Endothelial cell of umbilical vein (primary cell): ENCODE results near the gene RENBP. TPM values are rescaled to one million over a fixed set of nuclear protein-coding genes. Genes with fewer than 3 reads are reported as not detected.
A peak's percentile ranks its signal among the peaks of the same experiment; 100 is the strongest.

Source experiments
- BruUV-seq: library from RNA; stranded (reverse); fragments of 400-500 nt; replicated peaks from 2 replicates; lab custom pipeline; 2021; lab: Mats Ljungman, UMichigan
- CTCF ChIA-PET: fragments of 300-600, 350-600 bp; sonication (Branson Sonifier 250); formaldehyde crosslinking; loops from one replicate; lab custom pipeline; 2021; ENCODE audit warnings: antibody characterized with exemption, inconsistent platforms; lab: Charles Lee
- POLR2A ChIA-PET: fragments of 300-600, 350-600 bp; sonication (Branson Sonifier 250); formaldehyde crosslinking; loops from one replicate; lab custom pipeline; 2021; ENCODE audit warnings: antibody characterized with exemption, inconsistent platforms; lab: Charles Lee
- DNase-seq: peaks from one replicate; pipeline ENCODE4 v3.0.0-alpha.2; 2011; ENCODE audit warnings: low read depth, low spot score
- FAIRE-seq: peaks from 2 replicates; lab custom pipeline; 2011; peaks lifted over from hg19 to GRCh38; lab: Jason Lieb, UNC
- H2AFZ ChIP-seq: 2 replicates; pipeline ENCODE4 v1.6.0; 2012; ENCODE audit warnings: low read depth, low read length, control low read depth, inconsistent platforms
- H3K27ac ChIP-seq: 2 replicates; pipeline ENCODE4 v1.5.1; 2011; ENCODE audit warnings: low read depth, mild to moderate bottlenecking, control low read depth, low read length, moderate library complexity; ENCODE audit not compliant: insufficient read depth
- H3K27me3 ChIP-seq, 2 experiments: 2 replicates each; pipeline versions ENCODE4 v1.6.0 to v1.6.1; 2011; ENCODE audit warnings: low read length in 2 of 2, mixed read lengths in 1 of 2; ENCODE audit not compliant: control insufficient read depth in 2 of 2, insufficient read depth in 2 of 2
- H3K36me3 ChIP-seq, 2 experiments: 2 replicates in 1 of 2; 3 replicates in 1 of 2; pipeline ENCODE4 v1.5.1; 2011; ENCODE audit warnings: low read length in 2 of 2, mild to moderate bottlenecking in 1 of 2, moderate library complexity in 1 of 2; ENCODE audit not compliant: control insufficient read depth in 2 of 2, insufficient read depth in 2 of 2; ENCODE audit errors: extremely low read depth in 1 of 2
- H3K4me1 ChIP-seq: 3 replicates; pipeline ENCODE4 v1.5.1; 2011; ENCODE audit warnings: mild to moderate bottlenecking, low read length; ENCODE audit not compliant: control insufficient read depth, insufficient read depth; ENCODE audit errors: extremely low read depth
- H3K4me2 ChIP-seq: 2 replicates; pipeline ENCODE4 v1.6.1; 2011; ENCODE audit warnings: low read length, control low read depth, mixed read lengths; ENCODE audit not compliant: insufficient read depth
- H3K4me3 ChIP-seq, 3 experiments: fragments of 200-600 bp in 1 of 3; sonication (generic), shearing (Covaris generic) in 1 of 3; replicated peaks in 1 of 3; 2 replicates each; pipeline ENCODE4 v1.5.1; 2011 to 2016; ENCODE audit warnings: control low read depth in 3 of 3, low read length in 3 of 3, mild to moderate bottlenecking in 2 of 3, inconsistent platforms in 1 of 3, low read depth in 1 of 3, moderate library complexity in 1 of 3; ENCODE audit not compliant: insufficient read depth in 1 of 3
- H3K79me2 ChIP-seq: 2 replicates; pipeline ENCODE4 v1.6.0; 2012; ENCODE audit warnings: low read length, inconsistent platforms; ENCODE audit not compliant: control insufficient read depth, insufficient read depth
- H3K9ac ChIP-seq: replicated peaks from 2 replicates; pipeline ENCODE3; 2011; ENCODE audit warnings: low read length, control low read depth; ENCODE audit not compliant: insufficient read depth; ENCODE audit errors: extremely low read depth
- H3K9me1 ChIP-seq: replicated peaks from 3 replicates; pipeline ENCODE4 v1.6.0; 2011; ENCODE audit warnings: mild to moderate bottlenecking, low read length; ENCODE audit not compliant: control insufficient read depth, insufficient read depth; ENCODE audit errors: extremely low read depth
- H3K9me3 ChIP-seq: replicated peaks from 2 replicates; pipeline ENCODE4 v1.5.1; 2012; ENCODE audit warnings: low read length, inconsistent platforms; ENCODE audit not compliant: control insufficient read depth, insufficient read depth
- H4K20me1 ChIP-seq: replicated peaks from 2 replicates; pipeline ENCODE3; 2011; ENCODE audit warnings: mild to moderate bottlenecking, low read length; ENCODE audit not compliant: control insufficient read depth, insufficient read depth; ENCODE audit errors: extremely low read depth
- EZH2 ChIP-seq: IDR thresholded peaks from 2 replicates; pipeline ENCODE4 v1.6.1; 2012; ENCODE audit warnings: borderline replicate concordance, low read depth, mild to moderate bottlenecking, moderate library complexity, low read length, inconsistent platforms; ENCODE audit not compliant: severe bottlenecking
- FOS ChIP-seq: IDR thresholded peaks from 2 replicates; pipeline ENCODE4 v1.6.1; 2011; ENCODE audit warnings: mild to moderate bottlenecking, low read length, moderate library complexity, borderline replicate concordance; ENCODE audit not compliant: insufficient read depth
- GATA2 ChIP-seq: IDR thresholded peaks from 2 replicates; pipeline ENCODE4 v1.7.0; 2011; ENCODE audit warnings: low read depth, mild to moderate bottlenecking, moderate library complexity, mixed read lengths, low read length; ENCODE audit not compliant: insufficient read length, insufficient read depth
- JUN ChIP-seq: IDR thresholded peaks from 2 replicates; pipeline ENCODE4 v1.6.1; 2011; ENCODE audit warnings: borderline replicate concordance, low read depth; ENCODE audit not compliant: insufficient read length, insufficient read depth
- MYC ChIP-seq: IDR thresholded peaks from one replicate; pipeline ENCODE4 v1.6.1; 2011; ENCODE audit warnings: mild to moderate bottlenecking, low read depth, low read length
- POLR2A ChIP-seq: IDR thresholded peaks from 2 replicates; pipeline ENCODE4 v1.6.1; 2012; ENCODE audit warnings: low read depth, mild to moderate bottlenecking, control low read depth, low read length
- POLR2AphosphoS5 ChIP-seq: IDR thresholded peaks from 2 replicates; pipeline ENCODE4 v1.6.1; 2012; ENCODE audit warnings: low read depth, mild to moderate bottlenecking, control low read depth, low read length, moderate library complexity; ENCODE audit not compliant: insufficient read depth
- dilution Hi-C: fragments of 300-500 bp; cut with MboI; formaldehyde crosslinking; loops from one replicate; pipeline ENCODE4 v1.15.0; 2019; ENCODE audit warnings: low sequenced_read_pairs; ENCODE audit not compliant: extremely low pct_ligation_motif_present
- intact Hi-C: fragments of 100-400 bp; cut with micrococcal nuclease; formaldehyde crosslinking; loops from one replicate; pipeline ENCODE4 v1.10.0; 2022
- polyA plus RNA-seq, 4 experiments: library from polyadenylated mRNA; depleted of rRNA in 3 of 4; stranded (reverse) in 3 of 4; unstranded in 1 of 4; fragments of >200 nt; gene quantifications; 2 replicates each; pipeline versions ENCODE4 v1.2.1 to v1.2.3, GENCODE V29; 2011 to 2012; ENCODE audit warnings: missing spikeins in 1 of 4
- total RNA-seq: library from RNA; stranded (reverse); gene quantifications from 2 replicates; pipeline ENCODE4 v1.2.3, GENCODE V29; 2021
- TF ChIP-seq, protein P1 (sequence below): IDR thresholded peaks from 2 replicates; pipeline ENCODE4 v1.6.1; 2011; ENCODE audit not compliant: insufficient read depth, insufficient read length
- TF ChIP-seq, protein P2 (sequence below), 2 donors: IDR thresholded peaks; 1 replicate in 1 of 2; 2 replicates in 1 of 2; pipeline ENCODE4 v1.5.1; 2011; ENCODE audit warnings: low read length in 2 of 2, mild to moderate bottlenecking in 2 of 2, moderate library complexity in 2 of 2, control low read depth in 1 of 2, inconsistent platforms in 1 of 2, low read depth in 1 of 2; ENCODE audit not compliant: insufficient read depth in 1 of 2; ENCODE audit errors: extremely low read depth in 1 of 2

RENBP gene
- total and polyA plus RNA-seq, 2 donors (not counting 3 experiments of a cell fraction or from before 2014, with no cell fraction given), result 8.0 to 16.0 TPM

DNA sequence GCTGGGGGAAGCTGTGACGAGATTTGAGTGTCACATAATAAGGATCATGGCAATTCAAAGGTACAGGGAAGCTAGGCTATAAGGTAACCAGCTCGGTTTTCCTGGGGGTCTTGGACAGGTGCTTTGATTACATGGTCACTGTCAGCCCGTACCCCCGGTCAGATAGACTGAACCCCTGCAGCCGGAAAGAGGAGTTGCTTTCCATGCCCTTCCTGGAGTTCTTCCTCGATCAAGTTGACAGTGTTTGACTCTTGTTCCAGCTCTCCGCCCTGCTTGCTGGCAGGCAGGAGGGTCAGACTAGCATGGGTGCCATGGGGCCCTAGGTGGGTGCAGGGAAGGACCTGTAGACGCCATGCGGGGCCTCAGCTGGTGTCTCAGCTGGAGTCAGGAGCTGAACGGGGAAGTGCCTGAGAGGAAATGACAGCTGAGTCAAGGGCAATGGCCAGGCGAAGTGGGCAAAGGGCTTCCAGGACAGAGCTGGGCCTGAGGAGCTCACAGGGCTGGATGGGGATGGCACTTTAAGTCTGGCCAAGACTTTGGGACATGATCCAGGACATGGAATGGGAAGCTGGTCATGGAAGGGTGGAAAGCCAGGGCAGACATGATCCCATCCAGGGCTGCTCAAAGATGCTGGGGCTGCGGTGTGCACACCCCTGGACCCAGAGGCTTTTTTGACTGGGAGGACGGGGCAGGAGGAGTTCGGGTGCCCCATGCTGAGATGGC, 29.7 kb upstream of the RENBP start:
- Histone ChIP-seq H3K9me1 (no peaks in the 10 kb centered on the region), H3K79me2 (peaks cover 21% of the 10 kb centered on the region), H4K20me1 (no peaks in the 10 kb centered on the region), H3K9me3 (no peaks in the 10 kb centered on the region), H3K9ac (peak overlapping the region; percentile 97), H3K27ac (peak overlapping the region; percentile 98), H3K4me2 (peak overlapping the region; percentile 73), H3K27me3 (no peaks in the 10 kb centered on the region), H3K4me3 (no peak overlapping the region), H2AFZ (no peak overlapping the region), H3K36me3 (no peaks in the 10 kb centered on the region), H3K4me1 (peaks cover 21% of the 10 kb centered on the region)
- no TSS peak for BruUV-seq
- dilution Hi-C loops (no loop called here), intact Hi-C loops (no loop called here)
- TF ChIP-seq MYC (no peak), FOS (no peak), GATA2 (no peak), POLR2A (no peak), POLR2AphosphoS5 (no peak), EZH2 (no peak), JUN (no peak)
- TF ChIP-seq, protein P1, sequence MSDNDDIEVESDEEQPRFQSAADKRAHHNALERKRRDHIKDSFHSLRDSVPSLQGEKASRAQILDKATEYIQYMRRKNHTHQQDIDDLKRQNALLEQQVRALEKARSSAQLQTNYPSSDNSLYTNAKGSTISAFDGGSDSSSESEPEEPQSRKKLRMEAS, result no peak
- TF ChIP-seq, protein P2, sequence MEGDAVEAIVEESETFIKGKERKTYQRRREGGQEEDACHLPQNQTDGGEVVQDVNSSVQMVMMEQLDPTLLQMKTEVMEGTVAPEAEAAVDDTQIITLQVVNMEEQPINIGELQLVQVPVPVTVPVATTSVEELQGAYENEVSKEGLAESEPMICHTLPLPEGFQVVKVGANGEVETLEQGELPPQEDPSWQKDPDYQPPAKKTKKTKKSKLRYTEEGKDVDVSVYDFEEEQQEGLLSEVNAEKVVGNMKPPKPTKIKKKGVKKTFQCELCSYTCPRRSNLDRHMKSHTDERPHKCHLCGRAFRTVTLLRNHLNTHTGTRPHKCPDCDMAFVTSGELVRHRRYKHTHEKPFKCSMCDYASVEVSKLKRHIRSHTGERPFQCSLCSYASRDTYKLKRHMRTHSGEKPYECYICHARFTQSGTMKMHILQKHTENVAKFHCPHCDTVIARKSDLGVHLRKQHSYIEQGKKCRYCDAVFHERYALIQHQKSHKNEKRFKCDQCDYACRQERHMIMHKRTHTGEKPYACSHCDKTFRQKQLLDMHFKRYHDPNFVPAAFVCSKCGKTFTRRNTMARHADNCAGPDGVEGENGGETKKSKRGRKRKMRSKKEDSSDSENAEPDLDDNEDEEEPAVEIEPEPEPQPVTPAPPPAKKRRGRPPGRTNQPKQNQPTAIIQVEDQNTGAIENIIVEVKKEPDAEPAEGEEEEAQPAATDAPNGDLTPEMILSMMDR (IDR thresholded peaks at IDR 0.05; ENCODE audit: extremely low read depth in 1 of 2, insufficient read depth in 1 of 2, low read depth in 1 of 2, low read length in 2 of 2), result no peak
- DNase-seq, result peak; percentile 13
- ChIA-PET CTCF (interaction anchor here (1.1 to 1.3 kb wide), 2 partner anchors 39 to 47 kb away, joined by 3 to 8 read pairs; no protein-coding TSS in a partner anchor), POLR2A (no interaction called here)
- FAIRE-seq, result peak; percentile 75
